HG03280 (cell line): ENCODE data around the gene FSCN2.

Source experiments
- ATAC-seq: cut with Tn5 transposase; IDR thresholded peaks from one replicate; pipeline ENCODE4 v1.9.1; 2021; ENCODE audit warnings: mild to moderate bottlenecking, moderate library complexity; ENCODE audit not compliant: unreplicated experiment

The FSCN2 gene

GRCh38 chr17:81511804-81512561 is 16.2 kb upstream of the FSCN2 start:
- no peak for ATAC-seq

- ATAC-seq = peak; percentile 43
Measured at GRCh38 chr17:81512562-81513371, 15.4 kb upstream of the FSCN2 start, which contains the start of gene ACTG1. TSS of gene ACTG1 (minus strand) at chr17:81512799. CDS start at chr17:81512354, 445 bp downstream.

DNA sequence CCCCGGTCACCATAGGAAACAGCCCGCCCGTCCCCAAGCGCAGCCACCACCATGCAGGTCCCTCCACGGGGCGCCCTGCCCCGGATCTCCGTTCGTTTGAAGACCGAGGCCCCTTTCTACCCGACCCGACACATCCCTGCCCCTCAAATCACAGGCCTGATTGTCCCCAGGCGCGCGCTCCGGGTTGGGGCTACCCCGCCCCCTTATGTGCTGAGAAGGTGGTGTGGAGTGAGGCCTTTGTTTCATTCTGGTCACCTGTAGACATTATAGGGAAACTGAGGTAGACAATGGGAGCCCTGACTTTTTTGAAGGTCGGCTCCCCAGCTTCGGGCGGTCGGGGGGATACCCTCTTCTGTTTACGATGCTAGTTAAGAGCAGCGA is 14.8 kb upstream of the FSCN2 start:
- ATAC-seq = no peak

- no peak for ATAC-seq
Measured at GRCh38 chr17:81513753-81514488, 14.3 kb upstream of the FSCN2 start.

GRCh38 chr17:81514489-81514738 is 13.8 kb upstream of the FSCN2 start:
- no peak for ATAC-seq

- no peak for ATAC-seq
Measured at GRCh38 chr17:81514739-81515529, 13.2 kb upstream of the FSCN2 start.

DNA sequence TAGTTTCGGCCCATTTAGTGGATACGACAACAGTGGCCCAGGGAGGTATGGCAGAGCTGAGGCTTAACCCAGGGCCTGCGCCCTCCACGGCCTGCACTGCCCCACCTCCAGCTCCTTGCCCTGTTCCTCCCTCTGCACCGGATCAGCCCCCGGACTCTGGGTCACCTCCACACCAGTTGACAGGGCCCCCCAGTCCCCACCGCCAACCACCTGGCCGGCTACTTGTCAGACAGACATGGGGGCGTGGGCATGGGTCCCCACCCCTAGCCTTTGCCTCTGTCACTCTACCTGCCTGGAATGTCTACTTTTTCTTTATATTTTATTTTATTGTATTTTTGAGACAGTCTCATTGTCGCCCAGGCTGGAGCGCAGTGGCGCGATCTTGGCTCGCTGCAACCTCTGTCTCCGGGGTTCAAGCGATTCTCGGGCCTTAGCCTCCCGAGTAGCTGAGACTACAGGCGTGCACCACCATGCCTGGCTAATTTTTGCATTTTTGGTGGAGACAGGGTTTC is 12.6 kb upstream of the FSCN2 start:
- ATAC-seq = no peak

DNA sequence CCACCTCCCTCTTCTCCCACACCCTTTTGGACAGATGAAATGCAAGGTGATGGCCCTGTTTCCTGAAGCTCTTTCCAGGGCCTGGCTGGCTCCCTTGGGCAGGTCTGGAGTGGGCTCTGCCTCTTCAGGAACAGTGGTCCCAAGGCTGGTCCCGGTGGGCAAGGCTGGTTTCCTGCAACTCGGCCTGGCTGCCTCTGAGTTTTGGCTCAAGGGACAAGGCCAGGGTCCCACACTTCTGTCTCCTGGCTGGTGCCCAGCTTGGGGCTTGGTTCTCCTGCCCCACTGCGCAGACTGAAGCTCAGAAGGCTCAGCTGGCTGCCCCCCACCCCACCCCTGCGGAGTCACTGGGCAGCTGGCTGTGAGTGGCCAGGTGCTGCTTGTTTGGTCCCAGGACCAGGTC is 11.7 kb upstream of the FSCN2 start:
- no peak for ATAC-seq

- no peak for ATAC-seq
Measured at GRCh38 chr17:81517009-81517338, 11.2 kb upstream of the FSCN2 start.

- ATAC-seq = peak; percentile 31
Measured at GRCh38 chr17:81517339-81518112, 10.7 kb upstream of the FSCN2 start.

DNA sequence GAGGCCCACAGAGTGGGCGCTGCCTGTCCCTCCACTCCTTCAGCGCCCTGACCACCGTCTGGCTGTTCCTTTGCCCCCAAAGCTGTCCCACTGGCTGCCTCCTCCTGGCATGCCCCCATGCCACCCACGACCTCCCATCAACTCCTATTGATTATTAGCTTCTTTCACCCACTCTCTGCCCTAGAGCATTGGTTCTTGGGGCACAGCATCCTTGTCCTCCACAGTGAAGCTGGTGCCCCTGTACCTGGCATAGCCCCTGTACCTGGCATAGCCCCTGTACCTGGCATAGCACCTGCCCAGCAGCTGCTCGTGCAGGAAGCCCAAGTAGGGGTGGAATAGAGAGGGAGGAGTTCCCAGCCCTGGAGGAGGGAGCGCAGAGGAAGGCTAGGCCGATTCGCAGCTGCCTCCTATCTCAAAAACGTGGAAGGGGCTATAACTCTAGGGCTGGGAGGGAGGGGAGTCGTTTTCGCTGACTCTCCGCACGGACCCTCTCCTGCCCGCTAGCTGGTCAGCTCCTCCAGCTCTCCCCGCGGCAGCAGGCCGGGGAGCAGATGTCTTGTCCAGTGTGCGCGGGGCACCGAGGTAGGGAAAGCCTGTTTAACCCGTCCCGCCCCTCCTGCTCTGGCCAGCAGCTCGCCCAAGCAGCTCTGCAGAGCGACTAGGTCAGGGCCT is 9.9 kb upstream of the FSCN2 start:
- no peak for ATAC-seq

- ATAC-seq = no peak
Measured at GRCh38 chr17:81518785-81519283, 9.3 kb upstream of the FSCN2 start.

GRCh38 chr17:81519284-81520020 is 8.7 kb upstream of the FSCN2 start:
- ATAC-seq = no peak

- ATAC-seq = no peak
Measured at GRCh38 chr17:81520021-81520901, 7.9 kb upstream of the FSCN2 start.

DNA sequence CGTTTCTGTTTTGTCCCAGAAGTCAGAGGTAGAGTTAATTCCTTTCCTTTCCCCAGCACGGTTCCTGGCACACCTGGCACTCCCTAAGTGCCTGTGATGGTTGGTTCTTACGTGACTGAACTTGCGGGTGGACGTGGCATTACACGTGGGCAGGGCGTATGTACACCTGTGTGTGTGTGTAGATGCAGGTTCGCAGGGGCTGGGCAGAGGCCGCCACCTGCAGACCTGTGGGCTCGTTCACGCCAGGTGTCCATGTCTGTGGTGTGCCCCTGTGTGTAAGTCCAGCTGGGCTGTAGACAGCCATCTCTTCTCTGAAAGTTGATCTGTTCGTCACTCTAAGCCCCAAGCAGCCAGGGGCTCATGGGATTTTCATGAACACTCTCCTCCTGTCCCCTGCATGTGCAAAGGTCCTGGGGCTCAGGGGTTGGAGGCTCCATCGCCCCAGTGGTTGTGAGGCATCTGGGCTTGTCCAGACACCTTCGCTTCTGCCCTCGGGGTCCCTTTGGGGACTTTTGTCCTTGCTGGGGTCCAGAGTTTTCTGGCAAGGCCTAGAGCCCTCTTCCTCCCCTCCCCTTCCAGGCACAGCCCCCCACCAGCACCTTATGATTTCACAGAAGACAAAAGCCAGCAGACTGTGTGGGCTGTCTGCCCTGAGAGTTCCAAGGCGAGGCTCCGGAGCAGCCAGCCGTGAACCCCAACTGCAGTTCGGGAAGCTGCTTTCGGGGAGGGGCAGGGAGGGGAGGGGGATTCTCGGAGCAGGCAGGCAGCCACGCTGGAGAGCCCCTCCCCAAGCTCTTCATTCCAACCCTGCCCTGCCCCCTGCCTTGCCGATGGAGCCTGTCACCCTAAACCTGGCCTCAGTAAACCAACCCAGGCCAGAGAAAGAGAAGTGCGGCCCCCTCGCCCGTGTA is 5.4 kb upstream of the FSCN2 start:
- no peak for ATAC-seq

GRCh38 chr17:81523402-81524038 is 4.7 kb upstream of the FSCN2 start:
- ATAC-seq = no peak
